Neuronal stem cell (in vitro differentiated cells): ENCODE measurements around the gene FOXP1.

ENCODE experiments used
- DNase-seq: peaks from one replicate; pipeline ENCODE4 v3.0.0-alpha.2; 2013; ENCODE audit warnings: low spot score
- H2AFZ ChIP-seq: one replicate; pipeline ENCODE4 v1.6.1; 2013; ENCODE audit warnings: mild to moderate bottlenecking, low read length, inconsistent platforms
- H2AK5ac ChIP-seq: 2 replicates; pipeline ENCODE4 v1.6.1; 2013; ENCODE audit warnings: low read depth, mild to moderate bottlenecking, inconsistent platforms, low read length, moderate library complexity, mixed read lengths
- H2BK120ac ChIP-seq: 2 replicates; pipeline ENCODE4 v1.6.1; 2013; ENCODE audit warnings: low read depth, mild to moderate bottlenecking, inconsistent platforms, low read length, moderate library complexity, mixed read lengths
- H2BK12ac ChIP-seq: one replicate; pipeline ENCODE4 v1.6.1; 2013; ENCODE audit warnings: low read length, inconsistent platforms
- H2BK15ac ChIP-seq: 2 replicates; pipeline ENCODE4 v1.6.1; 2013; ENCODE audit warnings: mild to moderate bottlenecking, low read length, inconsistent platforms, mixed read lengths
- H2BK5ac ChIP-seq: one replicate; pipeline ENCODE4 v1.6.1; 2013; ENCODE audit warnings: inconsistent platforms, mild to moderate bottlenecking, low read length, moderate library complexity
- H3K14ac ChIP-seq: one replicate; pipeline ENCODE4 v1.6.1; 2013; ENCODE audit warnings: low read length, inconsistent platforms
- H3K18ac ChIP-seq: 2 replicates; pipeline ENCODE4 v1.6.1; 2013; ENCODE audit warnings: low read length, inconsistent platforms
- H3K23ac ChIP-seq: 2 replicates; pipeline ENCODE4 v1.6.1; 2013; ENCODE audit warnings: low read depth, mild to moderate bottlenecking, mixed read lengths, low read length, inconsistent platforms; ENCODE audit not compliant: poor library complexity
- H3K27ac ChIP-seq: replicated peaks from 3 replicates; pipeline ENCODE4 v1.5.1; 2013; ENCODE audit warnings: low read length, inconsistent platforms
- H3K27me3 ChIP-seq, 3 experiments: 2 replicates each; pipeline ENCODE4 v1.6.1; 2013; ENCODE audit warnings: low read length in 3 of 3, mild to moderate bottlenecking in 2 of 3, inconsistent platforms in 1 of 3, low read depth in 1 of 3, mixed read lengths in 1 of 3, moderate library complexity in 1 of 3; ENCODE audit not compliant: control insufficient read depth in 3 of 3, insufficient read depth in 3 of 3
- H3K36me3 ChIP-seq, 2 donors: replicated peaks in 1 of 2; 2 replicates each; pipeline ENCODE4 v1.6.1; 2013; ENCODE audit warnings: low read length in 2 of 2; ENCODE audit not compliant: control insufficient read depth in 2 of 2, insufficient read depth in 2 of 2
- H3K4ac ChIP-seq: 2 replicates; pipeline ENCODE4 v1.6.1; 2013; ENCODE audit warnings: inconsistent platforms, mild to moderate bottlenecking, low read length, moderate library complexity
- H3K4me1 ChIP-seq, 2 donors: 1 replicate in 1 of 2; 2 replicates in 1 of 2; pipeline ENCODE4 v1.6.1; 2013; ENCODE audit warnings: low read length in 2 of 2, low read depth in 1 of 2; ENCODE audit not compliant: control insufficient read depth in 2 of 2, insufficient read depth in 1 of 2
- H3K4me2 ChIP-seq: one replicate; pipeline ENCODE4 v1.6.1; 2013; ENCODE audit warnings: mild to moderate bottlenecking, low read length, inconsistent platforms; ENCODE audit not compliant: insufficient read depth, poor library complexity, severe bottlenecking
- H3K4me3 ChIP-seq, 2 donors: 2 replicates each; pipeline ENCODE4 v1.5.1; 2013; ENCODE audit warnings: low read length in 2 of 2, mild to moderate bottlenecking in 2 of 2, inconsistent platforms in 1 of 2, moderate library complexity in 1 of 2
- H3K79me1 ChIP-seq: one replicate; pipeline ENCODE4 v1.6.1; 2013; ENCODE audit warnings: low read depth, mild to moderate bottlenecking, inconsistent platforms, low read length, moderate library complexity
- H3K9ac ChIP-seq: one replicate; pipeline ENCODE4 v1.6.1; 2013; ENCODE audit warnings: mild to moderate bottlenecking, low read depth, low read length, inconsistent platforms; ENCODE audit not compliant: poor library complexity
- H3K9me3 ChIP-seq, 2 donors: replicated peaks in 1 of 2; 2 replicates each; pipeline versions ENCODE3 to v1.6.1; 2013; ENCODE audit warnings: low read length in 2 of 2, mild to moderate bottlenecking in 2 of 2, inconsistent platforms in 1 of 2, low read depth in 1 of 2, mixed read lengths in 1 of 2, moderate library complexity in 1 of 2; ENCODE audit not compliant: control insufficient read depth in 2 of 2, insufficient read depth in 1 of 2
- H4K8ac ChIP-seq: one replicate; pipeline ENCODE4 v1.6.1; 2013; ENCODE audit warnings: low read depth, mild to moderate bottlenecking, inconsistent platforms, low read length, moderate library complexity
- H4K91ac ChIP-seq: one replicate; pipeline ENCODE4 v1.6.1; 2013; ENCODE audit warnings: low read length, low read depth, mild to moderate bottlenecking, inconsistent platforms; ENCODE audit not compliant: poor library complexity
- WGBS, 2 donors: extraction: QIAGEN DNeasy Blood & Tissue Kit; methylation state at CpG; one replicate each; pipeline ENCODE4 v1.1.7; 2013; ENCODE audit warnings: missing lambda C conversion rate in 2 of 2, mixed read lengths in 1 of 2; ENCODE audit not compliant: insufficient read length in 2 of 2, insufficient replicate concordance in 1 of 2; ENCODE audit errors: extremely low coverage in 2 of 2; 5-methylcytosine and 5-hydroxymethylcytosine counted together

FOXP1 gene

DNA sequence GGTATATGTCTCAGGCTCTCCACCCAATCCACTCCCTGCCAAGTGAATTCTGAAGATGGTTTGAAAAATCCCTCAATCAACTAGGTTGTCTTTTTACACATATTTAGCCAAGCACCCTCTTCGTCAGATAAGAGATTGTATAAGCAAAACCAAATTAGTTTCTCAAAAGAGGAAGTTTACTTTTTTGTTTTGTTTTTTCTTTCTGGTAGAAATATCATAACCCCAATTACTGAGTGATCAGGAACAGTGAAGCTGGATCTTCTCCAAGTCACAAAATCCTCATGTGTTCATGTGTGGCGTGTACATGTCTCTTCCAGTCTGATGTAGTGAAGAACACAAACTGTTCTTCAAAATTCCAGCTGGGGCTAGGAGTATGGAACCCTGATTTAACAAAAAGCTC lies 180.6 kb downstream of the FOXP1 start:
- Histone ChIP-seq H3K4me3 (no peak overlapping the region), H3K4me2 (no peak overlapping the region), H3K14ac (no peak overlapping the region), H2AFZ (no peak overlapping the region), H3K9ac (no peak overlapping the region), H3K18ac (no peak overlapping the region), H3K27ac (no peak overlapping the region), H2BK15ac (no peak overlapping the region), H2BK120ac (no peak overlapping the region), H2AK5ac (no peak overlapping the region), H4K8ac (no peak overlapping the region), H2BK12ac (no peak overlapping the region), H3K79me1 (no peaks in the 10 kb centered on the region), H4K91ac (no peak overlapping the region), H3K36me3 (no peaks in the 10 kb centered on the region), H3K4ac (no peak overlapping the region), H3K23ac (no peak overlapping the region), H3K4me1 (peaks cover 5 to 6% of the 10 kb centered on the region in 2 donors), H3K27me3 (no peaks in the 10 kb centered on the region), H2BK5ac (no peak overlapping the region), H3K9me3 (no peaks in the 10 kb centered on the region)
- DNase-seq = no peak
- WGBS, 2 donors = no CpG with 5 or more reads among the region's 2 CpGs

DNA sequence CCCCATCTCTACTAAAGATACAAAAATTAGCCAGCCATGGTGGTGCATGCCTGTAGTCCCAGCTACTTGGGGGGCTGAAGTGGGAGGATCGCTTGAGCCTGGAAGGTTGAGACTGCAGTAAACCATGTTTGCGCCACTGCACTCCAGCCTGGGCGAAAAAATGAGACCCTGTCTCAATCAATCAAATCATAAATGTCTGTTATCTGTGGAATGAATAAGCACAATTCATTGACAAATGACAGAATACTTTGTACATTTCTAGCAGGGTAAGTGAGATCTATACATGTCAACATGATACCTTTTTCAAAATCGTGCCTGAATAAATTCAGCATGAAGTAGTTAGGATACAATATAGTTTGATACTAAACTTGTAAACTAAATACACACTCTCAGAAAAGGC lies 181.2 kb downstream of the FOXP1 start:
- WGBS, 2 donors = no CpG with 5 or more reads among the region's 4 CpGs

DNA sequence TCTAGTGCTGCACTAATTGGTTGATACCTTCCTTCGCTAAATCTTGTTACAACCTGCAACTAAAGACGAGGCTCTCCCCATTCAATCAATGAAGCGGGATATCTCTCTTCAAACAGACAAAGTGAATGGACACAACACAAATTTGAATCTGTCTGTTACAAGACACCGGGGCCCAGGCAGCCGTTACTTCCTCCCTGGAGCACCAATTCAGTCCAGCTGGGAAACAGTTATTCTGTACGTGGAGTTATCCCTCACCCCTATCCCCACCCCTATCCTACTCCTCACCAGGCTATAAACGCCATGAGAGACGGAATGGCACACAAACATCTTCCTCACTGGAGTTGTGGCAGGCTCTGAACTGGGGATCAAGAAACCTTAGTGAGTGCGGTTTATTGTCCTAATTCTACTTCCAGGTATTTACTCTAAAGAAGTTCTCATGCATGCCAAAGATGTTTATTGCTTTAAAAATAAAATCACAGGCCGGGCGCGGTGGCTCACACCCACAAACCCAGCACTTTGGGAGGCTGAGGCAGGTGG lies 181.8 kb downstream of the FOXP1 start:
- no peak overlapping the region for H2BK12ac ChIP-seq
- DNase-seq = no peak
- no peak overlapping the region for H3K4me2 ChIP-seq
- no peaks in the 10 kb centered on the region for H3K79me1 ChIP-seq
- no CpG with 5 or more reads among the region's 12 CpGs for WGBS, 2 donors
- no peak overlapping the region for H3K4me3 ChIP-seq
- H2BK120ac ChIP-seq = no peak overlapping the region
- H3K9ac ChIP-seq = no peak overlapping the region
- H3K4ac ChIP-seq = no peak overlapping the region
- H2BK15ac ChIP-seq = no peak overlapping the region
- H3K27ac ChIP-seq = no peak overlapping the region
- H3K18ac ChIP-seq = no peak overlapping the region
- no peak overlapping the region for H2AFZ ChIP-seq
- no peak overlapping the region for H4K91ac ChIP-seq
- H3K23ac ChIP-seq = no peak overlapping the region
- no peak overlapping the region for H4K8ac ChIP-seq
- no peak overlapping the region for H2AK5ac ChIP-seq
- no peak overlapping the region for H2BK5ac ChIP-seq
- no peaks in the 10 kb centered on the region for H3K36me3 ChIP-seq
- peaks cover 0 to 4% of the 10 kb centered on the region in 2 donors for H3K4me1 ChIP-seq
- H3K14ac ChIP-seq = no peak overlapping the region
- H3K9me3 ChIP-seq = no peaks in the 10 kb centered on the region
- H3K27me3 ChIP-seq = no peaks in the 10 kb centered on the region

More for the DNA sequence above, 181.2 kb downstream of the FOXP1 start:
- Histone ChIP-seq H3K79me1 (no peaks in the 10 kb centered on the region), H3K23ac (no peak overlapping the region), H2BK120ac (no peak overlapping the region), H3K4ac (no peak overlapping the region), H3K4me2 (no peak overlapping the region), H2BK5ac (no peak overlapping the region), H4K91ac (no peak overlapping the region), H2BK12ac (no peak overlapping the region), H2BK15ac (no peak overlapping the region), H2AK5ac (no peak overlapping the region), H3K9me3 (no peaks in the 10 kb centered on the region), H2AFZ (no peak overlapping the region), H3K18ac (no peak overlapping the region), H3K36me3 (no peaks in the 10 kb centered on the region), H3K4me3 (no peak overlapping the region), H3K9ac (no peak overlapping the region), H3K4me1 (peaks cover 0 to 4% of the 10 kb centered on the region in 2 donors), H3K14ac (no peak overlapping the region), H3K27ac (no peak overlapping the region), H4K8ac (no peak overlapping the region), H3K27me3 (no peaks in the 10 kb centered on the region)
- no peak for DNase-seq

DNA sequence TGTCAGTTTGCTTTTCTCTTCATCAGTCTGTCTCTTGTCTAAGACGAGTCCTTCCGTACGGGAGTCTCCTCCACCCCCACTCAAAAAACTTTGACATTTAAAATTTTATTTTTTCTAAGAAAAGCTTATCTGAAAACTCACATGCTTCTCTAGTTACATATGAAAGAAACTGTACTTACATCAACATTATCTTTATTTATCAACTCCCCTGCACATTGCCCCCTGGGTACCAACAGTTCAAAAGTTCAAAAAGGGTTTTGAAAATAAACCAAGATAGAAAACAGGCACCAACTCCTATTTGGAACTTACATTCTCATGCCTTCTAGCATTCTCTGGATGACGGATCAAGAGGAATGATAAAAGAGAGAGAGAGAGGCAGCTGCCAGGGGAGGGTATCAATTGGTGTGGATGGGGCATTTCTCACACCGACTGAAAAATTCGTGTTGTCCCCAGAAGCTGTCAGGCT lies 182.5 kb downstream of the FOXP1 start:
- Histone ChIP-seq H2BK5ac (no peak overlapping the region), H3K27ac (no peak overlapping the region), H3K4ac (no peak overlapping the region), H3K4me3 (no peak overlapping the region), H2AFZ (no peak overlapping the region), H3K36me3 (no peaks in the 10 kb centered on the region), H2BK15ac (no peak overlapping the region), H3K79me1 (no peaks in the 10 kb centered on the region), H3K4me1 (peaks cover 0 to 4% of the 10 kb centered on the region in 2 donors), H3K23ac (no peak overlapping the region), H2BK12ac (no peak overlapping the region), H4K91ac (no peak overlapping the region), H3K9me3 (no peaks in the 10 kb centered on the region), H2BK120ac (no peak overlapping the region), H3K27me3 (no peaks in the 10 kb centered on the region), H3K4me2 (no peak overlapping the region), H4K8ac (no peak overlapping the region), H3K18ac (no peak overlapping the region), H3K9ac (no peak overlapping the region), H2AK5ac (no peak overlapping the region), H3K14ac (no peak overlapping the region)
- DNase-seq = no peak
- no CpG with 5 or more reads among the region's 6 CpGs for WGBS, 2 donors
